H9 (cell line): ENCODE data around the gene HLA-DPB1. TPM values are rescaled to one million over a fixed set of nuclear protein-coding genes. Genes with fewer than 3 reads are reported as not detected.

Experiments used
- DNase-seq: peaks from one replicate; pipeline ENCODE4 v3.0.0-alpha.2; 2017
- H2AFZ ChIP-seq: one replicate; pipeline ENCODE4 v1.6.1; 2013; ENCODE audit warnings: mild to moderate bottlenecking, low read length, control low read depth, moderate library complexity
- H2AK5ac ChIP-seq: 2 replicates; pipeline ENCODE4 v1.6.1; 2013; ENCODE audit warnings: low read length, control low read depth, mixed read lengths; ENCODE audit not compliant: insufficient read length
- H2BK120ac ChIP-seq: one replicate; pipeline ENCODE4 v1.6.1; 2013; ENCODE audit warnings: low read depth, mild to moderate bottlenecking, low read length, control low read depth, inconsistent platforms; ENCODE audit not compliant: poor library complexity, severe bottlenecking
- H2BK12ac ChIP-seq: 2 replicates; pipeline ENCODE4 v1.6.1; 2013; ENCODE audit warnings: low read length, control low read depth, mixed read lengths, low read depth; ENCODE audit not compliant: insufficient read length
- H2BK15ac ChIP-seq: 2 replicates; pipeline ENCODE4 v1.6.1; 2013; ENCODE audit warnings: low read depth, low read length, control low read depth
- H2BK20ac ChIP-seq: one replicate; pipeline ENCODE4 v1.6.1; 2013; ENCODE audit warnings: low read depth, mild to moderate bottlenecking, low read length, control low read depth, inconsistent platforms; ENCODE audit not compliant: poor library complexity, severe bottlenecking
- H2BK5ac ChIP-seq: 2 replicates; pipeline ENCODE4 v1.6.1; 2013; ENCODE audit warnings: low read length, control low read depth, mixed read lengths; ENCODE audit not compliant: insufficient read length
- H3K14ac ChIP-seq: 2 replicates; pipeline ENCODE4 v1.6.1; 2013; ENCODE audit warnings: low read length, control low read depth; ENCODE audit not compliant: insufficient read depth
- H3K18ac ChIP-seq: 2 replicates; pipeline ENCODE4 v1.6.1; 2013; ENCODE audit warnings: low read depth, mild to moderate bottlenecking, mixed read lengths, low read length, control low read depth; ENCODE audit not compliant: insufficient read length
- H3K23ac ChIP-seq: 2 replicates; pipeline ENCODE4 v1.6.1; 2013; ENCODE audit warnings: low read length, control low read depth, mixed read lengths, low read depth; ENCODE audit not compliant: insufficient read length
- H3K23me2 ChIP-seq: 2 replicates; pipeline ENCODE4 v1.6.1; 2013; ENCODE audit warnings: low read depth, mild to moderate bottlenecking, mixed read lengths, low read length, control low read depth; ENCODE audit not compliant: insufficient read length, poor library complexity, severe bottlenecking
- H3K27ac ChIP-seq: 2 replicates; pipeline ENCODE4 v1.5.1; 2013; ENCODE audit warnings: low read length, control low read depth, mixed read lengths, low read depth; ENCODE audit not compliant: insufficient read length
- H3K27me3 ChIP-seq: 2 replicates; pipeline ENCODE4 v1.6.1; 2013; ENCODE audit warnings: low read length, control low read depth, inconsistent platforms; ENCODE audit not compliant: insufficient read depth
- H3K4ac ChIP-seq: 2 replicates; pipeline ENCODE4 v1.6.1; 2013; ENCODE audit warnings: low read depth, mild to moderate bottlenecking, control low read depth, inconsistent platforms, low read length, moderate library complexity
- H3K4me1 ChIP-seq: 2 replicates; pipeline ENCODE4 v1.6.1; 2013; ENCODE audit warnings: low read length, control low read depth, inconsistent platforms; ENCODE audit not compliant: insufficient read depth
- H3K4me2 ChIP-seq: 2 replicates; pipeline ENCODE4 v1.6.1; 2013; ENCODE audit warnings: low read length, control low read depth, mixed read lengths; ENCODE audit not compliant: insufficient read length, insufficient read depth
- H3K56ac ChIP-seq: 2 replicates; pipeline ENCODE4 v1.6.1; 2013; ENCODE audit warnings: low read depth, mild to moderate bottlenecking, mixed read lengths, low read length, control low read depth; ENCODE audit not compliant: insufficient read length
- H3K79me1 ChIP-seq: 2 replicates; pipeline ENCODE4 v1.6.1; 2013; ENCODE audit warnings: low read depth, mild to moderate bottlenecking, moderate library complexity, low read length, control low read depth, inconsistent platforms; ENCODE audit not compliant: insufficient read depth, poor library complexity, severe bottlenecking
- H3K79me2 ChIP-seq: 2 replicates; pipeline ENCODE4 v1.6.1; 2013; ENCODE audit warnings: low read length, control low read depth, inconsistent platforms; ENCODE audit not compliant: insufficient read depth
- H3K9ac ChIP-seq: 2 replicates; pipeline ENCODE4 v1.6.1; 2013; ENCODE audit warnings: low read length, control low read depth, mixed read lengths; ENCODE audit not compliant: insufficient read length; ENCODE audit errors: extremely low read depth
- H3K9me3 ChIP-seq: one replicate; pipeline ENCODE4 v1.6.1; 2013; ENCODE audit warnings: low read depth, low read length, inconsistent platforms; ENCODE audit not compliant: control insufficient read depth
- H3T11ph ChIP-seq: one replicate; pipeline ENCODE4 v1.6.1; 2013; ENCODE audit warnings: mild to moderate bottlenecking, low read length, control low read depth, inconsistent platforms
- H4K20me1 ChIP-seq: one replicate; pipeline ENCODE4 v1.6.1; 2013; ENCODE audit not compliant: control insufficient read depth, insufficient read length, insufficient read depth
- H4K5ac ChIP-seq: 2 replicates; pipeline ENCODE4 v1.6.1; 2013; ENCODE audit warnings: low read depth, mild to moderate bottlenecking, mixed read lengths, low read length, control low read depth; ENCODE audit not compliant: insufficient read length
- H4K8ac ChIP-seq: replicated peaks from 2 replicates; pipeline ENCODE4 v1.6.1; 2013; ENCODE audit warnings: low read length, control low read depth, mixed read lengths, low read depth; ENCODE audit not compliant: insufficient read length
- H4K91ac ChIP-seq: 2 replicates; pipeline ENCODE4 v1.6.1; 2013; ENCODE audit warnings: low read depth, mild to moderate bottlenecking, moderate library complexity, mixed read lengths, low read length, control low read depth; ENCODE audit not compliant: insufficient read length
- H3K27ac Mint-ChIP-seq, 3 experiments: 2 replicates in 2 of 3; 3 replicates in 1 of 3; pipeline ENCODE4 v1.8.0; 2020 to 2021; ENCODE audit warnings: mixed read lengths in 3 of 3, mild to moderate bottlenecking in 1 of 3, moderate library complexity in 1 of 3
- H3K27me3 Mint-ChIP-seq: 2 replicates; pipeline ENCODE4 v1.8.0; 2021; ENCODE audit warnings: low read depth, mild to moderate bottlenecking, moderate library complexity, mixed read lengths
- H3K36me3 Mint-ChIP-seq, 3 experiments: 2 replicates in 2 of 3; 3 replicates in 1 of 3; pipeline ENCODE4 v1.8.0; 2020 to 2021; ENCODE audit warnings: low read depth in 3 of 3, mixed read lengths in 3 of 3; ENCODE audit not compliant: insufficient read depth in 1 of 3
- H3K4me1 Mint-ChIP-seq, 2 experiments: 2 replicates each; pipeline ENCODE4 v1.8.0; 2020; ENCODE audit warnings: mixed read lengths in 2 of 2
- H3K4me3 Mint-ChIP-seq, 2 experiments: 2 replicates in 1 of 2; 3 replicates in 1 of 2; pipeline ENCODE4 v1.8.0; 2020 to 2021; ENCODE audit warnings: mild to moderate bottlenecking in 2 of 2, mixed read lengths in 2 of 2, moderate library complexity in 1 of 2
- H3K9me3 Mint-ChIP-seq, 2 experiments: 2 replicates in 1 of 2; 3 replicates in 1 of 2; pipeline ENCODE4 v1.8.0; 2020; ENCODE audit warnings: mild to moderate bottlenecking in 2 of 2, mixed read lengths in 2 of 2, moderate library complexity in 1 of 2
- WGBS: extraction: QIAGEN DNeasy Blood & Tissue Kit; methylation state at CpG from one replicate; pipeline ENCODE4 v1.1.7; 2013; ENCODE audit warnings: missing lambda C conversion rate, low lambda C conversion rate, mixed read lengths; ENCODE audit not compliant: insufficient read length; ENCODE audit errors: extremely low coverage; 5-methylcytosine and 5-hydroxymethylcytosine counted together
- total RNA-seq: library from RNA; stranded (reverse); gene quantifications from 2 replicates; pipeline ENCODE4 v1.2.1, GENCODE V29; 2021
- TF ChIP-seq, protein P1 (sequence below): fragments of 200-600 bp; sonication (generic); conservative IDR thresholded peaks from 3 replicates; pipeline ENCODE4 v1.8.0; 2021; ENCODE audit warnings: antibody characterized with exemption, mild to moderate bottlenecking

Gene HLA-DPB1
- total RNA-seq, 1 experiment from 2014 or later = 23.6 TPM

DNA sequence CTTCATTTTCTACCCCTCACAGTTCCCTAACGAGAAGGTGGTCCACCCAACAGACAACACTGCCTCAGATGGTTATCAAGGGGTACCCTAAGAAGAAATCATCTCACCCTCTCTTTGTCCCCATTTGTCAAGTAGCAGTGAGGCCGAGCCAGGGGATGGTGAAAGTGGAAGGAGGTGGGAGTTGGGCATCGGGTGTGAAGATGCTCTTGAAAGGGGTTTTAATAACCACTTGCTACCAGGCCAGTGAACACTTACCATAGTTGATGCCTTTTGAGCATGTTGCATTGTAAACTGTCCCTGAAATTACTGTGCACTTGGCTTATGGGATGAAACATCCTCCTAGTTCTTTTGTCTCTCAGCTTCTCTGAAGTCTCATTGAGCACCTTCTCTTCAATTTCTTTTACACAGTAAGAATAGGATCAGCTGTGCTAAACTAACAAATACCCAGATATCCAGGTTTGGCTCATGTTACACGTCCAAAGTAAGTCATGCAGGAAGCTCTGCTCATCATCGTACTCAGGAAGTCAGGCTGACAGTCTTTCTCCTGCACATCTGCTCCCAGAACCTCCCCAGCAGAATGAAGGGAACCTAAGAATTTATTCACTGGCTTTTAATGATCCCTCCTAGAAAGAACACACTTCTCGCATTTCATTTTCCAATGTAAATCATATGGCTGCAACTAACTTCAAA, 13.3 kb downstream of the HLA-DPB1 start:
- H3K23me2 ChIP-seq = no peaks in the 10 kb centered on the region
- no peak overlapping the region for H3K56ac ChIP-seq
- H3K23ac ChIP-seq = no peak overlapping the region
- H3K79me2 ChIP-seq = no peaks in the 10 kb centered on the region
- Mint-ChIP-seq H3K4me1 (peaks cover 0 to 2% of the 10 kb centered on the region in 2 experiments; a peak in 1 of 4 replicates), H3K27me3 (peaks cover 5% of the 10 kb centered on the region), H3K27ac (no peak overlapping the region), H3K4me3 (no peak overlapping the region), H3K9me3 (no peaks in the 10 kb centered on the region), H3K36me3 (peaks cover 9 to 22% (median 16%) of the 10 kb centered on the region in 3 experiments; a peak in 6 of 7 replicates)
- H2AK5ac ChIP-seq = no peak overlapping the region
- H3K14ac ChIP-seq = no peak overlapping the region
- DNase-seq = no peak
- no peak overlapping the region for H3K27ac ChIP-seq
- no peaks in the 10 kb centered on the region for H3K4me1 ChIP-seq
- no peaks in the 10 kb centered on the region for H4K20me1 ChIP-seq
- no peak overlapping the region for H3K4me2 ChIP-seq
- no peak overlapping the region for H3K18ac ChIP-seq
- no CpG with 5 or more reads among the region's 6 CpGs for WGBS
- no peak overlapping the region for H4K91ac ChIP-seq
- no peak overlapping the region for H2AFZ ChIP-seq
- H2BK15ac ChIP-seq = no peak overlapping the region
- no peaks in the 10 kb centered on the region for H3K9me3 ChIP-seq
- H3T11ph ChIP-seq = no peak overlapping the region
- H4K5ac ChIP-seq = no peak overlapping the region
- H2BK5ac ChIP-seq = no peak overlapping the region
- no peaks in the 10 kb centered on the region for H3K27me3 ChIP-seq
- no peak overlapping the region for H2BK12ac ChIP-seq
- H3K79me1 ChIP-seq = no peaks in the 10 kb centered on the region
- no peak overlapping the region for H3K9ac ChIP-seq
- H2BK20ac ChIP-seq = no peak overlapping the region
- TF ChIP-seq, protein P1, sequence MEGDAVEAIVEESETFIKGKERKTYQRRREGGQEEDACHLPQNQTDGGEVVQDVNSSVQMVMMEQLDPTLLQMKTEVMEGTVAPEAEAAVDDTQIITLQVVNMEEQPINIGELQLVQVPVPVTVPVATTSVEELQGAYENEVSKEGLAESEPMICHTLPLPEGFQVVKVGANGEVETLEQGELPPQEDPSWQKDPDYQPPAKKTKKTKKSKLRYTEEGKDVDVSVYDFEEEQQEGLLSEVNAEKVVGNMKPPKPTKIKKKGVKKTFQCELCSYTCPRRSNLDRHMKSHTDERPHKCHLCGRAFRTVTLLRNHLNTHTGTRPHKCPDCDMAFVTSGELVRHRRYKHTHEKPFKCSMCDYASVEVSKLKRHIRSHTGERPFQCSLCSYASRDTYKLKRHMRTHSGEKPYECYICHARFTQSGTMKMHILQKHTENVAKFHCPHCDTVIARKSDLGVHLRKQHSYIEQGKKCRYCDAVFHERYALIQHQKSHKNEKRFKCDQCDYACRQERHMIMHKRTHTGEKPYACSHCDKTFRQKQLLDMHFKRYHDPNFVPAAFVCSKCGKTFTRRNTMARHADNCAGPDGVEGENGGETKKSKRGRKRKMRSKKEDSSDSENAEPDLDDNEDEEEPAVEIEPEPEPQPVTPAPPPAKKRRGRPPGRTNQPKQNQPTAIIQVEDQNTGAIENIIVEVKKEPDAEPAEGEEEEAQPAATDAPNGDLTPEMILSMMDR = no peak
- H3K4ac ChIP-seq = no peak overlapping the region
- H4K8ac ChIP-seq = no peak overlapping the region
- no peak overlapping the region for H2BK120ac ChIP-seq
